Measurements from ENCODE around the gene MRPS18A. TPM values are rescaled to one million over a fixed set of nuclear protein-coding genes. Genes with fewer than 3 reads are reported as not detected.

Gene MRPS18A
- total and polyA plus RNA-seq, 2 of the 8 experiments (the other 6 are each of a cell fraction or from before 2014, with no cell fraction given) = 48.3 to 121 TPM

DNA sequence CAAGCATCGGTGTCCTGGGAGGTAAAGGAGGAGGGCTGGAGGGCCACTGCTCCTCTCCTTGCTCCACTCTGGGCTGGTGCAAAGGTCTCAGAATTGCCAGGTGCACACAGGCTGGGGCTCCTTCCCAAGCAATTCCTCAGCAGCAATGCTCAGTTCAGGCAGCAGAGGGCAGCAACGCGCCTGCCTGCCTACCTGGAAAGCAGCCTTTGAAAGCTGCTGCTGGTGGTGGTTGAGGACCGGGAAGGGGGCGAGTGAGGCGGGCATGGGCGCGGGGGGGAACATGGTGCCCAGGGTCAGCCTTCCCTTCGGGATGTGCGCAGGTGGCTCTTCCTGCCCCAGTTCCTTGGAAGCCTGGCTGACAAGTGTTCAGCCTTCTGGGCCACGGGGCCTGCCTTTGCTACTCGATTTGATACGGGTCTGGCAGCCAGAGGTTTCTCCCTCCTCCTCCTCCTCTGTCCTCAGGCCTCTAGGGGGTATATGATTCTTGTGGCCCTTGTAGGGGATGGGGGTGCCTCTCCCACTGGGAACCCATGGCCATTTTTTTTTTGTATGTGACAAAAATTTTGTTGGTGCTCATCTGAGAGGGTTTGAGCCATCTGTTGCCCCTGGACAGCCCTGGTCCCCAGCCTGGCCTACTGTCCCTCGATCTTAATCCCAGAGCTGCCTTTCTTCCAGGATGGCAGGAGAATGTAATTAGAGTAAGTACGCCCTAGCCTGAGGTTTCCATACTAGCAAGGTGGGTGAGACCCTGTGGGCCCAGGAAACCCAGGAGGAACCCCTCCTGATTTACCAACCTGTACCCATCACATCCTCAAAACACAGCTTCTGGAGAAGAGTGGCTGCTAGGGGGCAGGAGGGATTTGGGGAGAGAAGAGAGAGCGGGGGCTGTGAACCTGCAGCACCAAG lies 20.1 kb downstream of the MRPS18A start:
- H3K27ac ChIP-seq (ENCODE audit: low read depth, low read length) = no peak overlapping the region
- TF ChIP-seq JUND (IDR thresholded peaks at IDR 0.05; ENCODE audit: low read length) (0 out of 2 replicates have a peak, but pooled peaks have one; percentile 11), YY1 (IDR thresholded peaks at IDR 0.05; ENCODE audit: low read depth, low read length) (peak; percentile 44; the same call in 1 of the 2 replicates), KDM5A (IDR thresholded peaks at IDR 0.05; ENCODE audit: low read length) (no peak), TAF1 (IDR thresholded peaks at IDR 0.05; ENCODE audit: low read depth, low read length) (0 out of 2 replicates have a peak, but pooled peaks have one; percentile 14), CTCF (IDR thresholded peaks at IDR 0.05; ENCODE audit: control extremely low read depth in 1 of 3, insufficient read depth in 1 of 3, low read depth in 1 of 3, low read length in 3 of 3) (peak in 2 of 3 experiments; percentile 94 to 99; a peak in 3 of 4 replicates), TEAD4 (IDR thresholded peaks at IDR 0.05; ENCODE audit: low read depth, low read length) (0 out of 2 replicates have a peak, but pooled peaks have one; percentile 44), BRCA1 (IDR thresholded peaks at IDR 0.05; ENCODE audit: low read depth, low read length) (peak; percentile 12; the same call in 1 of the 2 replicates), POLR2AphosphoS5 (IDR thresholded peaks at IDR 0.05; ENCODE audit: low read depth, low read length) (peak; percentile 11; the same call in 1 of the 2 replicates)

More for the DNA sequence above, 20.1 kb downstream of the MRPS18A start:
- Histone ChIP-seq H3K18ac (ENCODE audit: extremely low read depth, low read length) (peak overlapping the region; percentile 72), H3K4me1 (replicated peaks in 1 of 4; ENCODE audit: control insufficient read depth in 3 of 4, insufficient read depth in 4 of 4, low read length in 3 of 4) (peaks cover 5 to 27% (median 22%) of the 10 kb centered on the region in 4 experiments), H3K4me3 (ENCODE audit: extremely low read depth in 1 of 4, insufficient read depth in 2 of 4, low read depth in 3 of 4, low read length in 4 of 4) (peak overlapping the region in 3 of 4 experiments; percentile 11 to 48 (median 23); a peak in 4 of 8 replicates), H3K23ac (ENCODE audit: insufficient read length) (no peak overlapping the region), H3K4ac (replicated peaks; ENCODE audit: insufficient read length, low read depth, low read length) (no peak overlapping the region), H4K91ac (replicated peaks; ENCODE audit: insufficient read length, low read length) (no peak overlapping the region), H2BK15ac (ENCODE audit: low read length) (no peak overlapping the region), H4K5ac (ENCODE audit: insufficient read length, low read depth, low read length) (no peak overlapping the region), H3K79me2 (ENCODE audit: control insufficient read depth in 1 of 2, insufficient read depth in 2 of 2, low read length in 2 of 2) (no peaks in the 10 kb centered on the region), H3K36me3 (ENCODE audit: control insufficient read depth in 2 of 4, insufficient read depth in 4 of 4, low read length in 3 of 4) (peaks cover 7 to 14% (median 10%) of the 10 kb centered on the region in 4 experiments; a peak in 4 of 8 replicates), H3K9ac (replicated peaks in 1 of 4; ENCODE audit: extremely low read depth in 1 of 4, low read depth in 3 of 4, low read length in 3 of 4) (0 out of 7 replicates have a peak overlapping the region, but pooled peaks of 2 of the 4 experiments have one; percentile 16 to 25), H3K56ac (replicated peaks; ENCODE audit: insufficient read length, low read depth, low read length) (no peak overlapping the region), H3K27me3 (replicated peaks in 1 of 4; ENCODE audit: control insufficient read depth in 3 of 4, extremely low read depth in 1 of 4, insufficient read depth in 3 of 4, low read length in 3 of 4) (no peaks in the 10 kb centered on the region; a peak in 2 of 7 replicates), H4K8ac (ENCODE audit: extremely low read depth, insufficient read depth, low read length) (no peak overlapping the region), H3K79me1 (ENCODE audit: low read depth, low read length) (no peaks in the 10 kb centered on the region), H4K20me1 (replicated peaks in 1 of 2; ENCODE audit: control insufficient read depth in 1 of 2, insufficient read depth in 2 of 2, low read length in 2 of 2) (peaks cover 0 to 2% of the 10 kb centered on the region in 2 experiments), H3K23me2 (ENCODE audit: low read depth, low read length) (peaks cover 3% of the 10 kb centered on the region; the same call in 1 of the 2 replicates), H2BK12ac (ENCODE audit: low read depth, low read length) (no peak overlapping the region; the same call in 1 of the 2 replicates), H3K4me2 (ENCODE audit: insufficient read depth in 1 of 2, low read depth in 2 of 2, low read length in 2 of 2) (peak overlapping the region; percentile 58 to 85), H2BK120ac (replicated peaks; ENCODE audit: low read depth, low read length) (no peak overlapping the region), H2BK20ac (ENCODE audit: low read length) (no peak overlapping the region; the same call in 1 of the 2 replicates), H3K14ac (ENCODE audit: insufficient read length) (no peak overlapping the region), H2AFZ (ENCODE audit: low read length) (no peak overlapping the region), H3K9me3 (ENCODE audit: insufficient read depth in 2 of 2, low read depth in 1 of 2, low read length in 1 of 2) (no peaks in the 10 kb centered on the region), H2BK5ac (ENCODE audit: low read depth, low read length) (0 out of 2 replicates have a peak overlapping the region, but pooled peaks have one; percentile 8), H2AK5ac (ENCODE audit: low read depth, low read length) (no peak overlapping the region)
- FAIRE-seq = peak; percentile 60
- POLR2A ChIA-PET (ENCODE audit: partially characterized antibody) = interaction anchor here (0.6 to 10.0 kb wide), 33 partner anchors 10 to 579 kb away, joined by 3 to 85 read pairs (median 5); partner anchors contain the start of genes GTPBP2, HSP90AB1, MAD2L1BP and MRPS18A
- CTCF ChIA-PET (ENCODE audit: partially characterized antibody) = interaction anchor here (0.6 to 12.6 kb wide), 71 partner anchors 10 to 599 kb away, joined by 3 to 146 read pairs (median 5); partner anchors contain the start of genes RSPH9 and VEGFA
- 23% methylated on average over 8 of the region's 16 CpGs; no CpG with 5 or more reads in 1 of the 2 experiments for WGBS, 2 experiments (ENCODE audit: extremely low coverage in 1 of 2, insufficient coverage in 1 of 2, insufficient read length in 1 of 2, insufficient replicate concordance in 2 of 2, low coverage in 1 of 2, low lambda C conversion rate in 2 of 2, missing lambda C conversion rate in 1 of 2)
- peak; percentile 68 to 97 for DNase-seq (ENCODE audit: low read depth in 1 of 2, low spot score in 2 of 2)

Data from H1 (cell line).